IPS-20b (cell line): Measurements from ENCODE around the gene SLCO2A1.

ENCODE experiments used
- H3K27ac ChIP-seq: one replicate; pipeline ENCODE4 v1.5.1; 2013; ENCODE audit warnings: low read length
- H3K27me3 ChIP-seq: 2 replicates; pipeline ENCODE4 v1.6.1; 2013; ENCODE audit warnings: mild to moderate bottlenecking, low read length, inconsistent platforms; ENCODE audit not compliant: insufficient read depth
- H3K36me3 ChIP-seq: 2 replicates; pipeline ENCODE4 v1.6.1; 2013; ENCODE audit warnings: low read depth, mild to moderate bottlenecking, inconsistent platforms, low read length, moderate library complexity; ENCODE audit not compliant: insufficient read depth
- H3K4me1 ChIP-seq: 2 replicates; pipeline ENCODE4 v1.6.1; 2013; ENCODE audit warnings: mild to moderate bottlenecking, control low read depth, inconsistent platforms, low read length, moderate library complexity; ENCODE audit not compliant: insufficient read depth
- H3K4me3 ChIP-seq: 2 replicates; pipeline ENCODE4 v1.5.1; 2013; ENCODE audit warnings: mild to moderate bottlenecking, low read length, inconsistent platforms
- H3K9ac ChIP-seq: 2 replicates; pipeline ENCODE4 v1.6.1; 2013; ENCODE audit warnings: low read depth, mild to moderate bottlenecking, inconsistent platforms, low read length, moderate library complexity
- H3K9me3 ChIP-seq: 2 replicates; pipeline ENCODE4 v1.6.1; 2013; ENCODE audit warnings: mild to moderate bottlenecking, low read depth, low read length, inconsistent platforms; ENCODE audit not compliant: insufficient read depth

SLCO2A1 gene

GRCh38 chr3:133994166-133994890, 35.4 kb downstream of the SLCO2A1 start:
- H3K4me1 ChIP-seq, result peaks cover 7% of the 10 kb centered on the region
- H3K4me3 ChIP-seq, result no peak overlapping the region
- H3K9ac ChIP-seq, result no peak overlapping the region
- H3K27ac ChIP-seq, result no peak overlapping the region
- H3K9me3 ChIP-seq, result no peaks in the 10 kb centered on the region
- H3K27me3 ChIP-seq, result peaks cover 55% of the 10 kb centered on the region
- H3K36me3 ChIP-seq, result no peaks in the 10 kb centered on the region

DNA sequence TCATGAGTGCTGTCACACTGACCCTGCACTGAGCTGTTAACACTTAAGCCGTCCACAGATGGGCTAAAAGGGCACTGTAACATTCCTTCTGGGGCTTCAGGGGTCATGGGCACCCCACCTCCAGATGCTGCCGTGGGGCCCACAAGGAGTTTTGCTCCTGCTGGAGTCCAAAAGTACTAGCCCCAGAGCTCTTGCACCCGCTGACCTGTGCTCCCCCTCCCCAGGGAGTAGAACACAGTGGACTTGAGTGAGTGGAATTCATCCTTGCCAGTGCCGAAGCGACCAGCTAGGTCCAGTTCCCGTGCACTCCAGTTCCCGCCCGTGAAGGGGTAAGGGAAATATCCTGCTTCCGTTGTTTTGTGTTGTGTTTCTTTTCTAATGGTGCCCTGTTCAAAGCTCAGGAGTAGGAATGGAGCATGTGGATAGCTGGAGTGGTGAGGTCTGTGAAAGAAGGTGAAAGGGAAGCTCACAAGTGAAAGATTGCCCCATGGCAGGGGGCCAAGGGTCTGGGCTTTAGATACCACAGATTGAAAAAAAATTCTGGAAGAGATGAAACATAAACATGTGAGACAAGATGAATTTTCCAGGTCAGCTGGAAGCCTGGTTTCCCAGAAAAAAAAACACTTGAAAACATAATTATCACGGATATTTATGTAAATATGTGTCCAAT, 36.6 kb downstream of the SLCO2A1 start:
- H3K4me1 ChIP-seq, result peaks cover 18% of the 10 kb centered on the region
- H3K9me3 ChIP-seq, result no peaks in the 10 kb centered on the region
- no peak overlapping the region for H3K27ac ChIP-seq
- H3K9ac ChIP-seq, result no peak overlapping the region
- no peak overlapping the region for H3K4me3 ChIP-seq
- no peaks in the 10 kb centered on the region for H3K36me3 ChIP-seq
- peaks cover 53% of the 10 kb centered on the region for H3K27me3 ChIP-seq

GRCh38 chr3:133992381-133992780, 37.3 kb downstream of the SLCO2A1 start:
- Histone ChIP-seq H3K27ac (no peak overlapping the region), H3K4me3 (no peak overlapping the region), H3K9me3 (no peaks in the 10 kb centered on the region), H3K36me3 (no peaks in the 10 kb centered on the region), H3K27me3 (peaks cover 50% of the 10 kb centered on the region), H3K9ac (no peak overlapping the region), H3K4me1 (peaks cover 24% of the 10 kb centered on the region)

- no peaks in the 10 kb centered on the region for H3K36me3 ChIP-seq
- no peaks in the 10 kb centered on the region for H3K9me3 ChIP-seq
- no peak overlapping the region for H3K27ac ChIP-seq
- no peak overlapping the region for H3K4me3 ChIP-seq
- H3K27me3 ChIP-seq, result peaks cover 42% of the 10 kb centered on the region
- H3K9ac ChIP-seq, result no peak overlapping the region
- H3K4me1 ChIP-seq, result peaks cover 25% of the 10 kb centered on the region
Measured at GRCh38 chr3:133991637-133992036, 38.1 kb downstream of the SLCO2A1 start.

- no peak overlapping the region for H3K4me3 ChIP-seq
- H3K27me3 ChIP-seq, result peaks cover 38% of the 10 kb centered on the region
- H3K9ac ChIP-seq, result no peak overlapping the region
- H3K4me1 ChIP-seq, result peaks cover 25% of the 10 kb centered on the region
- H3K36me3 ChIP-seq, result no peaks in the 10 kb centered on the region
- H3K9me3 ChIP-seq, result no peaks in the 10 kb centered on the region
- no peak overlapping the region for H3K27ac ChIP-seq
Measured at GRCh38 chr3:133991209-133991608, 38.5 kb downstream of the SLCO2A1 start.

DNA sequence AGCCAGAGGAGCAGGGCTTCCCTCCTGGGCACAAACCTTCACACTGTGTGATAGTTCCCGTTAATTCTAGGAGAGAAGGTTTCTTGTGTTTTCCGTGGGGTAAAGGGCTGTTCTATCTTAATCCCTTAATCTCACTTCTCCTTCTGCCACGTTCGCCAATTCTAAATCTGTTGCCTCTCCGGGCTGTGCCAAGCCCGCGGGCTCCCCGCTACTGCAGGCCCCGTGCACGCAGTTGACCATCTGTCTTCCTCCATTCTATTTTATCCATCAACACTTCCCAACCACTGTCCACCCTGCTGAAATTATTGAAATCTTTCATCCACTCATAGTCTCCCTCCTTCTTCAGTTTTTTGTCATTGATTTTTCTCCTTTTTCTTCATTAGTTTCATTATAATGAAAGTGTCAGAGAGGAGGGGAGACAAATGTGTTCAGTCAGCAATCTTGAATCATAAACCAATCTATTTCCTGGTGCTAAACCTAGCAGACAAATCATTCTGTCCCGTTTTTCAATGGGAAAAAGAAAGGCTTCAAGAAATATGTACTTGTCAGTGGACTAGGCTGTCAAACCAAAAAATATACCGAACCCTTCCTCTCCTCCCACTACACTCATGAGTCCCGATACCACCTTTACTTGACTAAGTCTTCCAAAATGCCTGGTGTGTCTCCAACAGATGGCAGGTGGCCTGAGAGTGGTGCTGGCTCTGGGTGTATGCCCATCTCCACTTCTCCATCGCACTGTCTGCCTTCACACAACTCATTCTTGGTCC, 39.6 kb downstream of the SLCO2A1 start:
- Histone ChIP-seq H3K36me3 (no peaks in the 10 kb centered on the region), H3K9me3 (no peaks in the 10 kb centered on the region), H3K4me3 (no peak overlapping the region), H3K27me3 (peaks cover 28% of the 10 kb centered on the region), H3K27ac (no peak overlapping the region), H3K4me1 (peaks cover 23% of the 10 kb centered on the region), H3K9ac (no peak overlapping the region)

- H3K27ac ChIP-seq, result no peak overlapping the region
- peak overlapping the region; percentile 30; the same call in 1 of the 2 replicates for H3K4me3 ChIP-seq
- peak overlapping the region; percentile 56; the same call in 1 of the 2 replicates for H3K9ac ChIP-seq
- no peaks in the 10 kb centered on the region for H3K9me3 ChIP-seq
- H3K36me3 ChIP-seq, result no peaks in the 10 kb centered on the region
- peaks cover 14% of the 10 kb centered on the region; the same call in 1 of the 2 replicates for H3K27me3 ChIP-seq
- H3K4me1 ChIP-seq, result peaks cover 25% of the 10 kb centered on the region
Measured at GRCh38 chr3:133988631-133989161, 41.0 kb downstream of the SLCO2A1 start.

- H3K36me3 ChIP-seq, result no peaks in the 10 kb centered on the region
- H3K9me3 ChIP-seq, result no peaks in the 10 kb centered on the region
- H3K4me1 ChIP-seq, result peaks cover 25% of the 10 kb centered on the region
- peaks cover 14% of the 10 kb centered on the region; the same call in 1 of the 2 replicates for H3K27me3 ChIP-seq
- no peak overlapping the region for H3K27ac ChIP-seq
- no peak overlapping the region for H3K9ac ChIP-seq
- H3K4me3 ChIP-seq, result peak overlapping the region; percentile 6; the same call in 1 of the 2 replicates
Measured at GRCh38 chr3:133987948-133988484, 41.7 kb downstream of the SLCO2A1 start.

- Histone ChIP-seq H3K36me3 (no peaks in the 10 kb centered on the region), H3K4me1 (peaks cover 25% of the 10 kb centered on the region), H3K9ac (no peak overlapping the region), H3K27me3 (peaks cover 14% of the 10 kb centered on the region; the same call in 1 of the 2 replicates), H3K27ac (no peak overlapping the region), H3K4me3 (no peak overlapping the region), H3K9me3 (no peaks in the 10 kb centered on the region)
Measured at GRCh38 chr3:133987136-133987535, 42.6 kb downstream of the SLCO2A1 start.

- Histone ChIP-seq H3K4me1 (peaks cover 25% of the 10 kb centered on the region), H3K9ac (no peak overlapping the region), H3K9me3 (no peaks in the 10 kb centered on the region), H3K36me3 (no peaks in the 10 kb centered on the region), H3K27ac (no peak overlapping the region), H3K27me3 (peaks cover 14% of the 10 kb centered on the region; the same call in 1 of the 2 replicates), H3K4me3 (no peak overlapping the region)
Measured at GRCh38 chr3:133986311-133986710, 43.4 kb downstream of the SLCO2A1 start.

GRCh38 chr3:133984975-133985374, 44.8 kb downstream of the SLCO2A1 start:
- Histone ChIP-seq H3K9ac (no peak overlapping the region), H3K27ac (no peak overlapping the region), H3K4me1 (peaks cover 25% of the 10 kb centered on the region), H3K36me3 (no peaks in the 10 kb centered on the region), H3K27me3 (peaks cover 14% of the 10 kb centered on the region; the same call in 1 of the 2 replicates), H3K4me3 (no peak overlapping the region), H3K9me3 (no peaks in the 10 kb centered on the region)
